Measurements from ENCODE around the gene METTL23.

DNA sequence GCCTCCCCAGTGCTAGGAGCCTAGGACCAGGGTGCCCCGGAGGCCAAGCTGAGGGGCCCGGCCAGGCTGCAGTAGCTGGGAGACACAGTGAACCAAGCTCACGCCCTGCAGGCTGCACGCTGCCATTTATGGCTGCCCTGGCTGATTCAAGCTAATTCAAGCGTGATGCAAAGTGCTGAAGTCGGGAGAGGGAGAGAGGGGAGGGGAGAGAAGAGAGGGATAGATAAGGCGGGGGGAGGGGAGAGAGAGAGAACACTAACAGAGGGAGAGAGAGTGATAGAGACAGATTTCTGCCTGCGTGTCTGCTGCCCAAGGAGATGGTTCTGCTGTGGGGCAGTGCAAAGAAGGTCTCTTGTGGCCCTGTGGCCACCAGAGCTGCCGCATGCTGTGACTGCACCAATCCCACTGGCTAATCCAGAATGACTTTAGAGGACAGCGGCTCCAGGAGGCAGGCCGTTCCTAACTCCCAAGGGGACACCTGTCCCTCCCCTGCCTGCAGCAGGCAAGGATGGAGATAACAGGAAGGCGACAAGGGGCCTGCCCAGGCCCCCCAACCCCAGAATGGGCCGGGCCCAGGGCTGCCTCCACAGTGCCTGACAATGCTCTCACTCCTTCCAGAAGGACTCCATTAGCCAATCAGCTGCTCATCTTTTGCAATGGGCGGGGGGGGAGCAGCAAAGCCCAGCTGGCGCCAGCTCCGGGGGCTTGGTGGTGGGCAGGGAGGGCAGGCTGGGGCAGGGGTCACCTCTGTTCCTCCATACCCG is 28.8 kb upstream of the METTL23 start:
- TF ChIP-seq BACH1 (IDR thresholded peaks at IDR 0.05; ENCODE audit: low read length), result no peak
- TF ChIP-seq CTCF (IDR thresholded peaks at IDR 0.05; ENCODE audit: control extremely low read depth in 1 of 3, insufficient read depth in 1 of 3, low read depth in 1 of 3, low read length in 3 of 3), result no peak
- TF ChIP-seq BRCA1 (IDR thresholded peaks at IDR 0.05; ENCODE audit: low read depth, low read length), result no peak
